ENCODE results near the gene COL10A1.

COL10A1 gene

GRCh38 chr6:116139917-116140316 is 14.0 kb upstream of the COL10A1 start:
- H3K27me3 ChIP-seq (replicated peaks; ENCODE audit: insufficient read depth, low read length) = no peaks in the 10 kb centered on the region
- H2AFZ ChIP-seq (ENCODE audit: low read length) = no peak overlapping the region
- no peaks in the 10 kb centered on the region for H3K9me3 ChIP-seq (replicated peaks; ENCODE audit: insufficient read depth, low read length)
- H3K36me3 ChIP-seq (replicated peaks; ENCODE audit: insufficient read depth, low read length) = no peaks in the 10 kb centered on the region
- no peaks in the 10 kb centered on the region for H3K79me2 ChIP-seq (ENCODE audit: low read length)
- H3K4me3 ChIP-seq (ENCODE audit: low read length) = no peak overlapping the region
- TF ChIP-seq EZH2 (optimal IDR thresholded peaks at IDR 0.05; ENCODE audit: low read depth, low read length) (no peak), EZH2phosphoT487 (IDR thresholded peaks at IDR 0.05; ENCODE audit: low read length) (no peak), CTCF (IDR thresholded peaks at IDR 0.05; ENCODE audit: low read length) (no peak)
- no peaks in the 10 kb centered on the region for H4K20me1 ChIP-seq (ENCODE audit: insufficient read depth, low read length)
- H3K4me1 ChIP-seq (ENCODE audit: low read length) = no peaks in the 10 kb centered on the region
- no peak overlapping the region for H3K27ac ChIP-seq (ENCODE audit: low read length)
- no peaks in the 10 kb centered on the region for H3F3A ChIP-seq (ENCODE audit: insufficient read depth, low read length)
- no peak overlapping the region for H3K9ac ChIP-seq (ENCODE audit: low read length)
- H3K4me2 ChIP-seq (ENCODE audit: low read depth, low read length) = no peak overlapping the region
- DNase-seq = no peak
- no peaks in the 10 kb centered on the region for H3K9me2 ChIP-seq (replicated peaks; ENCODE audit: insufficient read depth, low read length)

GRCh38 chr6:116136933-116137340 is 11.0 kb upstream of the COL10A1 start:
- H3K4me3 ChIP-seq (ENCODE audit: low read length) = no peak overlapping the region
- H3K9ac ChIP-seq (ENCODE audit: low read length) = no peak overlapping the region
- no peaks in the 10 kb centered on the region for H3K4me1 ChIP-seq (ENCODE audit: low read length)
- H3K9me2 ChIP-seq (replicated peaks; ENCODE audit: insufficient read depth, low read length) = no peaks in the 10 kb centered on the region
- no peak for DNase-seq
- no peaks in the 10 kb centered on the region for H3K27me3 ChIP-seq (replicated peaks; ENCODE audit: insufficient read depth, low read length)
- no peaks in the 10 kb centered on the region for H4K20me1 ChIP-seq (ENCODE audit: insufficient read depth, low read length)
- H3K9me3 ChIP-seq (replicated peaks; ENCODE audit: insufficient read depth, low read length) = no peaks in the 10 kb centered on the region
- no peak for TF ChIP-seq CTCF (IDR thresholded peaks at IDR 0.05; ENCODE audit: low read length)
- TF ChIP-seq EZH2 (optimal IDR thresholded peaks at IDR 0.05; ENCODE audit: low read depth, low read length) = no peak
- TF ChIP-seq EZH2phosphoT487 (IDR thresholded peaks at IDR 0.05; ENCODE audit: low read length) = no peak
- no peak overlapping the region for H3K27ac ChIP-seq (ENCODE audit: low read length)
- H2AFZ ChIP-seq (ENCODE audit: low read length) = no peak overlapping the region
- H3K36me3 ChIP-seq (replicated peaks; ENCODE audit: insufficient read depth, low read length) = no peaks in the 10 kb centered on the region
- no peaks in the 10 kb centered on the region for H3F3A ChIP-seq (ENCODE audit: insufficient read depth, low read length)
- H3K79me2 ChIP-seq (ENCODE audit: low read length) = no peaks in the 10 kb centered on the region
- no peak overlapping the region for H3K4me2 ChIP-seq (ENCODE audit: low read depth, low read length)

GRCh38 chr6:116136373-116136772 is 10.4 kb upstream of the COL10A1 start:
- Histone ChIP-seq H3K9me2 (replicated peaks; ENCODE audit: insufficient read depth, low read length) (no peaks in the 10 kb centered on the region), H3K79me2 (ENCODE audit: low read length) (no peaks in the 10 kb centered on the region), H3K9me3 (replicated peaks; ENCODE audit: insufficient read depth, low read length) (no peaks in the 10 kb centered on the region), H3K4me1 (ENCODE audit: low read length) (no peaks in the 10 kb centered on the region), H3K36me3 (replicated peaks; ENCODE audit: insufficient read depth, low read length) (no peaks in the 10 kb centered on the region), H3K9ac (ENCODE audit: low read length) (no peak overlapping the region), H3F3A (ENCODE audit: insufficient read depth, low read length) (no peaks in the 10 kb centered on the region), H2AFZ (ENCODE audit: low read length) (no peak overlapping the region), H4K20me1 (ENCODE audit: insufficient read depth, low read length) (no peaks in the 10 kb centered on the region), H3K27ac (ENCODE audit: low read length) (no peak overlapping the region), H3K4me3 (ENCODE audit: low read length) (no peak overlapping the region), H3K4me2 (ENCODE audit: low read depth, low read length) (no peak overlapping the region), H3K27me3 (replicated peaks; ENCODE audit: insufficient read depth, low read length) (no peaks in the 10 kb centered on the region)
- no peak for TF ChIP-seq EZH2phosphoT487 (IDR thresholded peaks at IDR 0.05; ENCODE audit: low read length)
- TF ChIP-seq CTCF (IDR thresholded peaks at IDR 0.05; ENCODE audit: low read length) = no peak
- no peak for TF ChIP-seq EZH2 (optimal IDR thresholded peaks at IDR 0.05; ENCODE audit: low read depth, low read length)
- no peak for DNase-seq
